ENCODE data around the gene RTCA.
"Not testable (repeated sequence)": the region's sequence is repeated elsewhere in the genome, so short reads cannot be mapped to it uniquely, and the experiment has no call there.

Gene RTCA

GRCh38 chr1:100313382-100313781 lies 47.4 kb downstream of the RTCA start:
- no peak for DNase-seq

- DNase-seq = no peak
Observed at GRCh38 chr1:100316622-100317021, 50.6 kb downstream of the RTCA start.

GRCh38 chr1:100320311-100321099 lies 54.5 kb downstream of the RTCA start:
- DNase-seq = no peak

GRCh38 chr1:100321100-100321493 lies 55.1 kb downstream of the RTCA start:
- no peak for DNase-seq

- no peak for DNase-seq
Observed at GRCh38 chr1:100321506-100321905, 55.5 kb downstream of the RTCA start.

- DNase-seq = no peak
Observed at GRCh38 chr1:100322436-100323211, 56.6 kb downstream of the RTCA start.

GRCh38 chr1:100323419-100324106 lies 57.5 kb downstream of the RTCA start:
- DNase-seq = no peak

GRCh38 chr1:100325415-100326324 lies 59.7 kb downstream of the RTCA start:
- DNase-seq = peak; percentile 2 to 52

GRCh38 chr1:100326325-100326670 lies 60.3 kb downstream of the RTCA start:
- not testable (repeated sequence) for DNase-seq

GRCh38 chr1:100328133-100328532 lies 62.1 kb downstream of the RTCA start:
- DNase-seq = no peak

GRCh38 chr1:100331146-100331545 lies 65.1 kb downstream of the RTCA start:
- DNase-seq = not testable (repeated sequence)

- DNase-seq = no peak
Observed at GRCh38 chr1:100332331-100332730, 66.3 kb downstream of the RTCA start.

- DNase-seq = no peak
Observed at GRCh38 chr1:100335436-100335835, 69.4 kb downstream of the RTCA start.

- DNase-seq = not testable (repeated sequence)
Observed at GRCh38 chr1:100337878-100338277, 71.9 kb downstream of the RTCA start.

GRCh38 chr1:100339735-100340134 lies 73.7 kb downstream of the RTCA start:
- DNase-seq = not testable (repeated sequence)

- DNase-seq = no peak
Observed at GRCh38 chr1:100340494-100340893, 74.5 kb downstream of the RTCA start.

GRCh38 chr1:100342348-100342747 lies 76.3 kb downstream of the RTCA start:
- DNase-seq = no peak
